ENCODE results near the gene DPCD.

GRCh38 chr10:101658975-101659374, 70.9 kb downstream of the DPCD start:
- TF ChIP-seq CTCF (IDR thresholded peaks at IDR 0.05) (no peak), POLR2A (IDR thresholded peaks at IDR 0.05) (no peak), EP300 (IDR thresholded peaks at IDR 0.05) (no peak)

Measured in ovary (tissue), 3 donors.